HG03135 (cell line): ENCODE measurements around the gene ADIPOR2.

Experiments used
- ATAC-seq: cut with Tn5 transposase; IDR thresholded peaks from one replicate; pipeline ENCODE4 v1.9.1; 2021; ENCODE audit warnings: mild to moderate bottlenecking, moderate library complexity; ENCODE audit not compliant: unreplicated experiment

ADIPOR2 gene

DNA sequence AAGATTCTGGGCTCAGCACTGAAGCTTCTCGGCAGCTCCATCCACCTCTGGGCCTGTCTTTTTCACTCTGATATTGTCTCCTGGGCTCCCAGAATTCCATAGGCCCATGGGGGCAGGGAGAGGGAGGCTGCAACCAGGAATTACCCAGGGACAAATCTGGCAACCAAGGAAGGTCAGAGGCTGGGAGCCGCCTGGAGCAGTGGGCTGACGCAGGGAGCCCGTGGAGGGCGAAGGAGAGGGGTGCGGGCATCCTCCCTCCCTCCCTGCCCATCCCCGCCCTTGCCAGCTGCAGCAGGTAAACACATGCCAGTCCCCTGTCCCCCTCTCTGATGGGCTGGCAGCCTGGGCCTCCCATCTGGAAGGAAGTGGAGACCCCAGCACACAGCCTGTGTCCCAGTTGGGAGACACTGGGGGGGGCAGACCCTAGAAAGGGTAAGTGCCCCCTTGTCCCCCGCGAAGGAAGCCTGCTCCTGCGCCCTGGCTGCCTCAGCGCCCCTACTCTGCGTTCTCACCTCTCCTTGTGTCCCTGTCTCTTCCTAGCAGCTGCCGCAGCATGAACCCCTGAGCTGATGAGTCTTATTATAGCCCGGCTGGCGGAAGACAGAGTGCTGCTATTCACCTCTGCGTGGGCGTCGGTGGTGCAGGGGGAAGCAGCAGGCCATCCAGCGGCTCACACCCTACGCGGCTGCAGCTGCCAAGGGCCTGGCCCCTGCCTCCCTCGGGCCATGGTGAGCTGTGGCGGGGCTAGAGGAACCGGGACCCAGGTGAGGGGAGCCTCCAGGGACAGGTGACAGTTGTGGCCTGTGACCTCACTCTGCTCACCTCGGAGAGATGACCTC lies 136.2 kb downstream of the ADIPOR2 start:
- no peak for ATAC-seq

DNA sequence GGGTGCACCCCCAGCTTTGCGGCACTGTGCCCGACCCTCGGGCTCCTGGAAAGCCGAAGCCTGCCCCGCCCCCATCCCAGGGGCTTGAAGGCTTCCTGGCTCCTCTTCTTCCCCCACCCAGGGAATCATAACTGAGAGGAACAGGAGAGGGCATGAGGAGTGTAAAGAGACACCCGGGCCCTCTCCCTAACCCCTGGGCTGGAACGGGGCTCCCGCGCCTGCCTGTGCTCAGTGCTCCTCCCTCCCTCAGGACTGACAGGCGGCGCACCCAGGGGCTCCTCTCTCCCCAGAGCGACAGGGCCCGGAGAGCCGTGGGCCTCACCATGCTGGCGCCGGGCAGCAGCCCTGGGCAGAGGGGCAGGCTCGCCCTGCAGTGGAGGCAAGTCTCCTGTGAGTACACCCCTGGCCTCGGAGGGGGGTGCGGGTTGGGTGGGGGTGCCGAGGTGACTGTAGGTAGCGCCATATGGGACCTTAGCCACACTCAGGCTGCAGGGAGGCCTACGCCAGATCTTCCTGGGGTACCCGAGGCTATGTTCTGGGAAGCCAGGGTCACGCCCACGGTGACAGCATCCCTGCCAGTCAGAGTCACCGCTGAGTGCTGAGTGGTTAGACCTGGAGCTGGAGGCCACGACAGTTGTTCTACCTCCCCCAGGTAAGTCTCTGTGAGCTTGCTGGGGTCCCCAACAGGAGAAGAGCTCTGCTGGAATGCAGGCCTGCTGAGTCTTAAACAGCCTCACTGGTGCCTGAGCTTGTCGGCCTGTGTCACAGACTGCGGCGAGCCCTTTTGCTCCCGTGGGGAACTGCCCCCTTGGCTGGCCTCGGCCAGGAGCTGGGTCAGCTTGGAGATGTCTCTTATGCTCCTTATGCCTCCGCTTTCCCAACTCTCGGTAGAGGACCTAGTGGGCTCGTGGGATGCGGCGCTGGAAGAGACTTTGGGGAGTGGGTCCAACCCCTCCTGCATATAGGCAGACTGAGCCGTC lies 137.2 kb downstream of the ADIPOR2 start:
- ATAC-seq: no peak

DNA sequence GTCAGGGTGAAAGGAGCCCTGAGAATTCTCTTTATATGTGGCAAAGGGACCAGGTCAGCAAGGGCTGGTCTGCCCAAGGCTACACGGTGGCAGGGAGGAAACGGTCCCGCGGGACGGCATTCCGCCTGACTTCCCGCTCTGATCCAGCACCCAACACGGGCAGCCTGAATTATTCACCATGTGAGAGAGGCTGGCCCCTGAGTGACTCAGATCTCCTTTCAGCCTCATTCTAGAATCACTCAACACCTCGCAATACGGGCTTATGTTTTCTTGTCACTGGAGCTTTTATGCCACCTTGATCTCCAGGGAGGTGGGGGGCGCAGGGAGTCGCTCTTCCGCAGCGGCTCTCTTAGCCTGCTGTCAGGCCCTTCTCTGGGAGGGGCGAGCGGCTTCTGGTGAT lies 138.0 kb downstream of the ADIPOR2 start:
- ATAC-seq: no peak

DNA sequence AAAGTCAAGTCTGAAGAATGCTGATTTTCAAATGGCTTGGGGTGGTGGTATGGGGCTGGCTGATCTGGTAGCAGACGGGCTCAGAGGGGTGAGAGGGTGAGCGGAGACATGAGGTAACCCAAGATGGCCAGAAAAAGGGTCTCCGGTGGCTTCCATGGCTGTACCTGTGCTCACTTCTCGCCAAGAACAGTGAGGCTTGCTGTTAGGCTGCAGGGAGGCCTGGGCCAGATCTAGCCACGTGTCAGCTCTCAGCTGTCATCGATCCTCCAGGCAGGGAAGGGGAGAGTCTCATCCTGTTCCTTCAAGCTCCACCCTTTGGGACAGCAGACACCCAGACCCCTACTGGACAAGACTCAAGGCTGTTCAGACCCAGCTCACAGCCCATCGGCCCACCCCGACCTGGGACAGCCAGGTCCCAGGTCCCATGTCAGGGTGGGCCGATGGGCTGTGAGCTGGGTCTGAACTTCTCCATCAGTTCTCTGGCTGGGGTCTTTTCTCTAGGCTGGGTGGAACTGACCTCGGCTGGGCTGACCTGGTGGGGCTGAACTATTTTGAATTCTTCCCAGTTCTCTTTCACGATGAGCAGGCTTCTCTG lies 138.5 kb downstream of the ADIPOR2 start:
- ATAC-seq: no peak

DNA sequence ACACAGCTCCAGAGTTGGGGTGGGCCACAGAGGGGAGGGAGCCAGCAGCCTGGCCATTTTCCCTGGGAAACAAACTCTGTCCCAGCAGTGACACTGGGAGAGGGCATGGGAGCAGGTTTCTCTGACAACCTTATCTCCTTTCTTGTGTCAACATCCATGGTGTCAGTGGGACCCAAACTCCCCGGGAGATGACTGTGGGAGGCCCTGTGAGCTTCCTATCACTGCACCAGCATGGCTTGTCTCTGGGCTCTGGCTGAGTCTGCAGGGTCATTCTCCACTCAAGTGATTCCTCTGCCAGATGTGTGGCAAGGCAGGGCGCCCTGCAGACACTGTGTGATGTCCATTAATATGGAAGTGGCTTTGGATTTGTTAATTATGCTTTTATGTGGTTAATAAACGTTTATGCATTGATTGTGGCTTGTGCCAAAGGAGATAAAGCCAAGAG lies 139.6 kb downstream of the ADIPOR2 start:
- ATAC-seq: no peak

DNA sequence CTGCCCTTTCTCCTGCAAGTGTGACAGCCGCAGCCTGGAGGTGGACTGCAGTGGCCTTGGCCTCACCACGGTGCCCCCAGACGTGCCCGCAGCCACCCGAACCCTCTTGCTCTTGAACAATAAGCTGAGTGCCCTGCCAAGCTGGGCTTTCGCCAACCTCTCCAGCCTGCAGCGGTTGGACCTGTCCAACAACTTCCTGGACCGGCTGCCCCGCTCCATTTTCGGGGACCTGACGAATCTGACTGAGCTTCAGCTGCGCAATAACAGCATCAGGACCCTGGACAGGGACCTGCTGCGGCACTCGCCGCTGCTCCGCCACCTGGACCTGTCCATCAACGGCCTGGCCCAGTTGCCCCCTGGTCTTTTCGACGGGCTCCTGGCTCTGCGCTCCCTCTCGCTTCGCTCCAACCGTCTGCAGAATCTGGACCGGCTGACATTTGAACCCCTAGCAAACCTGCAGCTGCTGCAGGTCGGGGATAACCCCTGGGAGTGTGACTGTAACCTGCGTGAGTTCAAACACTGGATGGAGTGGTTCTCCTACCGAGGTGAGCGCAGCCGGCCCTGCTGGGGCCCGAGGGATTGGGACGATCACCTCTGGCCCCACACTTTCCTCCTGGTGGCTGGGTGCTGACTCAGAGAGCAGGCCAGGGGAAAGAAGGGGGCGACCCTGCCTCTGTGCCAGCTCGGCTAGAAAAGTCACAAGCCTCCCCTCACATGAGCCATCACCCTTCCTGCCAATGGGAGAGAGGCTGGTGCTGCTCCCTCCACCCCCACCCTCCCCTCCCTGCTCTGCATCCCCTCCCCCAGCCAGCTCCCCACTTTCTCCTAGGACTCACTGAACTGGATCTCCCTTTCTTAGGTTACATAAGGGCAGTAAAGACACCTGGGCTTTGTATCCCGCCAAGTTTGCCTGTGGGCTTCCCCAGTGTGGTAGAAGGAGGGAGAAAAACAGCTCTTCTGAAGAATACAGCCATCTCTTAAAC lies 140.4 kb downstream of the ADIPOR2 start:
- no peak for ATAC-seq

DNA sequence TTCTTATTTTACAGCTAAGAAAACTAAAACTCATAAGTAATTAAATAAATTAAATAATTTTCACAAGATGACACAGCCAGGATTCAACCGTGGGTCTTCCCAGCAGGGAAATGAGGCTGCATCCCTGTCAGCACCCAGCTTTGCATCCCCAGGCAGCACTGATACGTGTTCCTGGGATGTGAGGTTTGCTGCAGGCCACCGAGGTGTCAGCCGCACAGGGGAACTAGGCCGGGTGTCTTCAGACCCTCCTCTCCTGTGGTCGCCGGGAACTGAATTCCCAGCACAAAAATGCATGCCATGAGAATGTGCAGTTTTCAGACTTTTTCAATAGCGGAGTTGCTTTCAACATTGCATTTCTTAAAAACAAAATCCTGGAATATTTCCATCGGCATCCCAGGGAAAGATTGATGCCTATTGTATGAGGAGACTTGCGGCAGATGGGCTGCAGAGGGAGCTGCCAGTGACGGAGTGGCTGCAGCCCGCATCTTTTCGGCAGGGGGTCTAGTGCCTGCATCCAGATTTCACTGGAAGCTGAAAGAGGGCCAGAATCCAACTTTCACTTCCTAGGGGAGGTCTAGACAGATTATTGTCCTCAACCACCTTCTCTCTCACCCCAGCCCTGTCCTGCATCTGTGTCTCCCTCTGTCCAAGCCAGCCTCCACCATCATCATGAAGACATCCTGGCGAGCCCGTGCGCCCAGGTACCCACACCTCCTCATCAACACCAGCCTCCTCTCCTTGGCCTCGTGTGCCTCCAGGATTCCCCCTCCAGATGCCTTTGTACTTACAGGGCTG lies 142.1 kb downstream of the ADIPOR2 start:
- ATAC-seq: no peak

DNA sequence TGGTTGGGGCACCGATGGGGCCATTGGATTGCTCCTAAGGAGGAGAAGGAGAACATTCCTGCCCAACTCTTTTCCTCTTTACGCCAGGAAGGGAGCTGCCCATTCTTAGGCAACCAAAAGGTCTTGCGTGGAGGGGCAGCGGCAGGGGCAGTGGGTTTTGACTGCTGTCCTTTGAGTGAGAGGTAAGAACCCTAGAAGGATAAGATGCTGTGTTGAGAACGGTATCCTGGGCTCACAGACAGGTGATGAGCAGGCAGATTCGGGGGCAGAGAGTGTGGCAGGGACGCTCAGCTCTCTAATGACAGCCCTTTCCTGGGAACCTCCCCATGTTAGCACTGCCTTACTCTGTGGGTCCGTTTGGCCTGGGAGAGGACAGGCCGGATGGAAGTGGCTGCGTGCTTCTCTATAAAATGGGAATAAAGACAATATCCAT lies 142.7 kb downstream of the ADIPOR2 start:
- no peak for ATAC-seq

DNA sequence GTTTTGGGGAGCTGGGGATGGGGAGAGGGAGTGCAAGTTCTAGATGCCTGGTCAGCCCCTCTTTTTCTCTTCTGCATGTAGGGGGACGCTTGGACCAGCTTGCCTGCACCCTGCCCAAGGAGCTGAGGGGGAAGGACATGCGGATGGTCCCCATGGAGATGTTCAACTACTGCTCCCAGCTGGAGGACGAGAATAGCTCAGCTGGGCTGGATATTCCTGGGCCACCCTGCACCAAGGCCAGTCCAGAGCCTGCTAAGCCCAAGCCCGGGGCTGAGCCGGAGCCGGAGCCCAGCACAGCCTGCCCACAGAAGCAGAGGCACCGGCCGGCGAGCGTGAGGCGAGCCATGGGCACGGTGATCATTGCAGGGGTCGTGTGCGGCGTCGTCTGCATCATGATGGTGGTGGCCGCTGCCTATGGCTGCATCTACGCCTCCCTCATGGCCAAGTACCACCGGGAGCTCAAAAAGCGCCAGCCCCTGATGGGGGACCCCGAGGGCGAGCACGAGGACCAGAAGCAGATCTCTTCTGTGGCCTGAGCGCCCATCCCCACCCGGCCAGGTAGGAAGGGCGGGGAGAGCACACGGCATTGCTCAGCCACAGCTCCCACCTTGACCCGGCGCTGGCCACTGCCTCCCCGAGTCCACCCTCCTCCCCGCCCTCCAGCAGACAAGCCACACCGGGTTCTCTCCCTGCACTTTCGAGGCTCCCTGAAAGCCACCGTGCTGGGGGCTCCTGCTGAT lies 143.5 kb downstream of the ADIPOR2 start:
- no peak for ATAC-seq

DNA sequence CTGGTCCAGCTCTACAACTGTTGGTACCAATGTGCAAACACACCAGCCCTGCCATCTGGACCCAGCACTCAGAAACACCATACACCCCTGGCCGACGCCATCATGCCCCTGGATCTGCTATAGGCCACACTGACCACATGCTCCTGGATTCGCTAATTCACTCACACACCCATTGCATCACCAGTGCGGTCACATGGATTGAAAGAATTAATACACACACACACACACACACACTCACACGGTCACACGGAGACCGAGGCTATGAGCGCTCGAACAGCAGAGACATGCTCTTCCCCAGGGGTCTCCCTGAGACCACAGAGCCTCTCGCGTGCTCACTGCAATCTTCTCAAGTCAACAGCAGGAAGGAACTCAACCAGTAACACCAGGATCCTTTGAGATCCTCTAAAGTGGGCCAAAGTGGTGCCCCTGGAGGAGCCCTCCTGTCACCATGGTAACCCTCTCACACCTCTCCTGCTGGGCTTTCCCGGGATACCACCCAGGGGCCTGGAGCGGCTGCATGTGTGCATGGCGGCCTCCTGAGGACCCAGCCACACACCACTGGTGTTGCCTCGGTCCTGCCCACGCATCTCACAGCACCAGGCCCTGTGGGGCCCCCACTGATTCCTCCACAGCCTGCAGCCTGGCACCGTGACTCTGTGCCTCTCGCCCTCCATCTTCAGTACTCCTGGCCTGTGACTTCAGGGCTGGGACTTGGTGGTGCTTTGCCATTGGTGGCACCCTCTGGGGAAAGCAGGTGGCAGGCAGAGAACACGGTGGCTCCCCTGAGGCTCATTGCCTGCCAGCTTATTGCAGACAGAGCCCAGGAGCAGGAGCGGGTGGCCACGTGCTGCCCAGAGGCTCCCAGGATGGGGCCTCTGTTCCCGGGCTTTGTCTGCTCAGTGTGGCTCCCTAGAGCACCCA lies 144.6 kb downstream of the ADIPOR2 start:
- ATAC-seq: no peak

DNA sequence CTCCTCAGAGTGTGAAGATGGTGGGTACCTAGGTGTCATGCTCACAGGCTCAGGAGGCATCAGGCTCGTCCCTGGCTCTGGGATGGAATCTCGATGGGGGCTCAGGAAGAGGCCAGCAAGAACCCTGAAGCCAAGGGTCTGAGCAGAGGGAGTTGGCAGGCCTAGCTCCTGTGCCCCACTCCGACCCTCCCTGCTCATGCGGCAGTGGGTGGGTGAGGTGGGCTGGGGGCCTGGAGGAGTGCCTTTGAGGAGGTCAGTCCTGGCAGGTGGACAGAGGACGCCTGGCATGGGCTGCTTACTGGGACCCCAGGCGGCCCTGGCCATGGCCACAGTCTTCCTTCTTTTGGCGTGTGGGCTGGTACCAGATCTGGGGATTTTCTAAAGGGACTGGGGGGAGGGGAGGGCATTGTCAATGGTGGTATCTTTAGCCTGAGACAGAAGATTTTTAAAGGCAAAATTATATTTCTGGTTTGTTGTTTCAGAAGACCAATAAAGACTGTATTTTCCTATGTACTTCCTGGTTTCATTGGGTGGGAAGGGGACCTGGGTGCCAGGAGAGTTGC lies 145.5 kb downstream of the ADIPOR2 start:
- no peak for ATAC-seq

DNA sequence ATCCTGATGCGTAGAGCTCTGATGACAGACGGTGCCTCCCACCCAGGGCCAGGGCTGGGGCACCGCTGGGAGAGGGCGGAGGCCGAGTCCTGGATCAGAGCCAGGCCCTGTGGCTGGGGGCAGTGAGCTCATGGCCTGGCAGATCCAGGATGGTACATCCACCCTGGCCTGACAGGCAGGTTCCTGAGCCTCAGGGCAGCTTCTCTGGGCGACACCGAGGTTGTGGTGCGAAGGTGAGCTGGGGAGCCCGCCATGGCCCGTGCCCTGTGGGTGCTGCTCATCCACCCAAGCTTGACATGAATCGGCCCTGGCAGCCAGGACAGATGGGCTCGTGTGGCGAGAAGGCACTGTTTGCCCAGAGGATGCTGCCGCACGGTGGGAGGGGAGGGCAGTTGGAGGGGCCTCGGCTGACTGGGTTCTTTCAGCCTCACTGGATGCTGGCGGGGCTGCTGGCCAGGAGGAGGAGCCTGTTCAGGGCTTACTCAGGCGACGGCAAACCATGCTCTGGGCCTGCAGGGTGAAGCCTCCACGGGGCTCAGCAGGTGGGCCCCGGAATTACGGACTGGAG lies 146.1 kb downstream of the ADIPOR2 start:
- no peak for ATAC-seq

DNA sequence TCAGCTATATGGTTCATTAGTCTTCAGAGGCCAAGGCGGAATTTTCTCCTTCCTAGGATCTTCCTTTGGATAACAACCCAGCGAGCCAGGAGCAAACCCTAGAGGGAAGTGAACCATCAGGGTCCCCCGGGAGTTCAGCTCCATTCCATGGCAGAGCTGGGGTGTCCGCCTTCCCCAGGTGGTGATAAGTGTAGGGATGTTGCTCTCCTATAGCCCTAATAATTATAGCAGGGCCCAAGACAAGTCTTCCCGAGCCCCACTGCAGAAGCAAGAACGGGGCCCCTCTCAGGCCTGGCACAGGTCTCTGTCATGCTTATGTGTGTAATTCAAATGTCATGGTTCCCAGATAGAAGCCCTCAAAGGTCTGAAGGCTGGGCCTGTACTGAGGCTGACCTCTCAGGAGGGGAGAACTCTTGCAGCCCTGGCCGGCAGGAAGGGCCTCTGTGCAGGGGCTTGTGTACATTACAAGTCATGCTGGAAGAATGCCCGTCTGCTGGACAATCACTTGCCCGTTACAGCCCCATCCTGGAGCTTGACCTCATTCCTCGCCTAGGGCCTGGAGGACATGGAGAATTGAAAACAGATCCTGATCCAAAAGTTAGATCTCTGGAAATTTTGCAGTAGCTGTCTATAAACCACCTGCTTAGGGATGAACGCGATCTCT lies 146.8 kb downstream of the ADIPOR2 start:
- no peak for ATAC-seq
